NT2/D1 (cell line): ENCODE measurements around the gene FBXW7.

Source experiments
- SUZ12 ChIP-seq: IDR thresholded peaks from 2 replicates; pipeline ENCODE4 v1.6.1; 2011; ENCODE audit not compliant: insufficient read length, insufficient read depth; ENCODE audit errors: extremely low read depth
- YY1 ChIP-seq: IDR thresholded peaks from 2 replicates; pipeline ENCODE4 v1.6.1; 2011; ENCODE audit not compliant: insufficient read length, insufficient read depth
- ZNF274 ChIP-seq: IDR thresholded peaks from 2 replicates; pipeline ENCODE4 v1.6.1; 2011; ENCODE audit warnings: mild to moderate bottlenecking, low read depth, low read length

- TF ChIP-seq YY1, result no peak
- no peak for TF ChIP-seq ZNF274
- TF ChIP-seq SUZ12, result no peak
Observed at GRCh38 chr4:152510349-152511147, 25.3 kb downstream of the FBXW7 start.
